Kidney (tissue), 14 donors: ENCODE results near the gene STX8. TPM values are rescaled to one million over a fixed set of nuclear protein-coding genes. Genes with fewer than 3 reads are reported as not detected.

Experiments
- DNase-seq, 5 donors: peaks; one replicate each; pipeline ENCODE4 v3.0.0-alpha.2; 2013 to 2020
- FAIRE-seq: peaks from 2 replicates; lab custom pipeline; 2012; peaks lifted over from hg19 to GRCh38; lab: Jason Lieb, UNC
- H3K27ac ChIP-seq, 2 donors: one replicate each; pipeline ENCODE4 v1.7.0; 2013; ENCODE audit warnings: low read depth in 2 of 2, low read length in 2 of 2, inconsistent platforms in 1 of 2
- H3K27me3 ChIP-seq: one replicate; pipeline ENCODE4 v1.7.1; 2013; ENCODE audit warnings: low read length, inconsistent platforms; ENCODE audit not compliant: control insufficient read depth, insufficient read depth
- H3K36me3 ChIP-seq, 3 donors: one replicate each; pipeline versions ENCODE4 v1.7.0 to v1.7.1; 2013; ENCODE audit warnings: low read length in 3 of 3, control low read depth in 1 of 3, inconsistent platforms in 1 of 3; ENCODE audit not compliant: insufficient read depth in 3 of 3, control insufficient read depth in 2 of 3
- H3K4me1 ChIP-seq, 3 donors: one replicate each; pipeline versions ENCODE4 v1.7.0 to v1.7.1; 2013; ENCODE audit warnings: low read length in 3 of 3, inconsistent platforms in 1 of 3, low read depth in 1 of 3; ENCODE audit not compliant: control insufficient read depth in 2 of 3, insufficient read depth in 2 of 3
- H3K4me3 ChIP-seq, 3 donors: one replicate each; pipeline versions ENCODE4 v1.7.0 to v1.8.1; 2013; ENCODE audit warnings: low read length in 3 of 3, control low read depth in 1 of 3, inconsistent platforms in 1 of 3
- H3K9ac ChIP-seq, 3 donors: one replicate each; pipeline versions ENCODE4 v1.7.0 to v1.7.1; 2013; ENCODE audit warnings: low read length in 3 of 3, control low read depth in 1 of 3, inconsistent platforms in 1 of 3
- H3K9me3 ChIP-seq, 3 donors: one replicate each; pipeline versions ENCODE4 v1.7.0 to v1.7.1; 2013; ENCODE audit warnings: low read length in 3 of 3, control low read depth in 1 of 3, inconsistent platforms in 1 of 3; ENCODE audit not compliant: control insufficient read depth in 2 of 3, insufficient read depth in 1 of 3
- CTCF ChIP-seq: IDR thresholded peaks from 3 replicates; pipeline ENCODE4 v1.5.1; 2012; ENCODE audit warnings: mild to moderate bottlenecking, moderate library complexity, borderline replicate concordance; ENCODE audit not compliant: insufficient read depth; ENCODE audit errors: extremely low read depth
- intact Hi-C: fragments of 100-400 bp; cut with DNase I; formaldehyde crosslinking; loops from one replicate; pipeline ENCODE4 v1.11.1; 2022
- polyA plus RNA-seq: library from polyadenylated mRNA; stranded (reverse); fragments of 350-450 nt; fragmentation: Illumina TruSeq; extraction: RNeasy Lipid Tissue Mini Kit (QIAGEN cat#74804); gene quantifications from one replicate; pipeline ENCODE4 v1.2.3, GENCODE V29; 2014; ENCODE audit warnings: low read depth, low replicate concordance; ENCODE audit not compliant: insufficient read depth
- total RNA-seq: library from RNA; stranded (reverse); fragmentation: NEBNext Ultra II Directional; extraction: Animal tissue kit (Norgen Biotek cat#: 25700); gene quantifications from one replicate; pipeline ENCODE4 v1.2.1, GENCODE V29; 2021
- donor health status: control.
- donor health status: control.
- donor health status: control.
- donor health status: control.
- donor health status: control.
- donor health status: DM: yes; HTN: yes; CAD: no.
- donor health status: Normal renal cell carcinoma (clear cell type).

STX8 gene
- total and polyA plus RNA-seq, 2 donors from 2014 or later = 67.2 to 127 TPM

GRCh38 chr17:9266697-9267117 lies 308.9 kb downstream of the STX8 start:
- intact Hi-C loops = no loop called here
- FAIRE-seq = no peak
- no peaks in the 10 kb centered on the region for H3K4me1 ChIP-seq
- peak in 1 of 5 donors; percentile 25 for DNase-seq
- no peaks in the 10 kb centered on the region for H3K27me3 ChIP-seq
- H3K36me3 ChIP-seq = no peaks in the 10 kb centered on the region
- no peak overlapping the region for H3K27ac ChIP-seq
- H3K9ac ChIP-seq = no peak overlapping the region
- TF ChIP-seq CTCF = no peak
- H3K4me3 ChIP-seq = no peak overlapping the region
- peaks cover 0 to 3% (median 0%) of the 10 kb centered on the region in 3 donors for H3K9me3 ChIP-seq

- no peak overlapping the region for H3K4me3 ChIP-seq
- H3K9me3 ChIP-seq = peaks cover 0 to 3% (median 0%) of the 10 kb centered on the region in 3 donors
- FAIRE-seq (no peak), DNase-seq (peak in 2 of 5 donors; percentile 34 to 39)
- no peak overlapping the region for H3K27ac ChIP-seq
- H3K27me3 ChIP-seq = no peaks in the 10 kb centered on the region
- intact Hi-C loops = no loop called here
- H3K36me3 ChIP-seq = no peaks in the 10 kb centered on the region
- no peak overlapping the region for H3K9ac ChIP-seq
- no peak for TF ChIP-seq CTCF
- no peaks in the 10 kb centered on the region for H3K4me1 ChIP-seq
Measured at GRCh38 chr17:9266031-9266680, 309.5 kb downstream of the STX8 start.

GRCh38 chr17:9261081-9262012 lies 314.3 kb downstream of the STX8 start:
- no peak for FAIRE-seq
- Histone ChIP-seq H3K9ac (no peak overlapping the region), H3K36me3 (no peaks in the 10 kb centered on the region), H3K9me3 (peaks cover 0 to 3% (median 0%) of the 10 kb centered on the region in 3 donors), H3K4me1 (peaks cover 0 to 5% (median 0%) of the 10 kb centered on the region in 3 donors), H3K27me3 (no peaks in the 10 kb centered on the region), H3K4me3 (no peak overlapping the region), H3K27ac (no peak overlapping the region)
- intact Hi-C loops = no loop called here
- peak in 1 of 5 donors; percentile 54 for DNase-seq
- no peak for TF ChIP-seq CTCF
